Stimulated activated CD8-positive, alpha-beta memory T cell treated with anti-CD3 and anti-CD28 coated beads, Interleukin-4, amount 100 ng/mL, for 4 hours (primary cell): ENCODE data around the gene GARIN3.
A peak's percentile ranks its signal among the peaks of the same experiment; 100 is the strongest.
"Not testable (repeated sequence)": the region's sequence is repeated elsewhere in the genome, so short reads cannot be mapped to it uniquely, and the experiment has no call there.

Experiments used
- DNase-seq, 2 donors: peaks; one replicate each; pipeline ENCODE4 v3.0.0-alpha.2; 2020; ENCODE audit warnings: low read depth in 2 of 2, low spot score in 1 of 2

The GARIN3 gene

DNA sequence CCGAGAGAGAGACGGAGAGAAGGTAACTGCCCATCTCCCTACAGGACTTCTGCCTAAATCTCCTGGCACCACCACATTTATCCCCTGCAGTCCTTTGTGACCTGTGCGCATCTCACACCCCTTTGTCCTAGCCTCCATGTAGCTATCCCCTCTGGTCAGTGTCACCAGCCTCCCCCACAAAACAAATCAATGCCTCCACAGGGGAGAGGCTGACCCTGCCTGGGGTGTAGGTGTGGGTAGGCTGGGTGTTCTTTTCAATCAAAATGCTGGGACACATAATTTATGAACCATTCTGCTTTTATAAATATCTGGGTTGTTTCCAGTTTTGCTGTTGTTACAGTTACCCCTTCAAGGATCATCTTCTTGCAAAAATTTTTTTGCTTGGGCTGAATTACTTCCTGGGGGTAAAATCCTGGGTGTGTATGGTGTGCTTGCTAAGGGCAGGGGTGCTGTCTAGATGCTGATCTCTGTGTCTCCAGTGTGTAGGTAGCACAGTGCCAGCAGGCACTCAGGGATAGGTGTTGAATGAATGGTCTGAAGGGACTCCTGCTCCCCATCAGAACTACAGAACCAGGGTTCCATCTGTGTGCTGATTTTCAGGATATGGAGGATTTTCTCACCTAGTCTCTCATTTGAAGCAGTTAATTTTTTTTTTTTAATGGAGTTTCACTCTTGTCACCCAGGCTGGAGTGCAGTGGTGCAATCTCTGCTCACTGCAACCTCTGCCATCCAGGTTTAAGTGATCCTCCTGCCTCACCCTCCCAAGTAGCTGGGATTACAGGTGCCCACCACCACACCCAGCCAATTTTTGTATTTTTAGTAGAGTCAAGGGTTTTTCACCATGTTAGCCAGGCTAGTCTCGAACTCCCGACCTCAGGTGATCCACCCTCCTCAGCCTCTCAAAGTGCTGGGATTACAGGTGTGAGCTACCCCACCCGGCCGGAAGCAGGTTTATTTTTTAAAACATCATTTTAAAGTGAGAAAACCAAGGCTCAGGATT lies at the start of gene GARIN3:
Gene GARIN3 (minus strand): TSS at position 51 of the 1,000 bp plus-strand sequence. CDS start 96 bp downstream, outside the sequence.
- no peak for DNase-seq

DNA sequence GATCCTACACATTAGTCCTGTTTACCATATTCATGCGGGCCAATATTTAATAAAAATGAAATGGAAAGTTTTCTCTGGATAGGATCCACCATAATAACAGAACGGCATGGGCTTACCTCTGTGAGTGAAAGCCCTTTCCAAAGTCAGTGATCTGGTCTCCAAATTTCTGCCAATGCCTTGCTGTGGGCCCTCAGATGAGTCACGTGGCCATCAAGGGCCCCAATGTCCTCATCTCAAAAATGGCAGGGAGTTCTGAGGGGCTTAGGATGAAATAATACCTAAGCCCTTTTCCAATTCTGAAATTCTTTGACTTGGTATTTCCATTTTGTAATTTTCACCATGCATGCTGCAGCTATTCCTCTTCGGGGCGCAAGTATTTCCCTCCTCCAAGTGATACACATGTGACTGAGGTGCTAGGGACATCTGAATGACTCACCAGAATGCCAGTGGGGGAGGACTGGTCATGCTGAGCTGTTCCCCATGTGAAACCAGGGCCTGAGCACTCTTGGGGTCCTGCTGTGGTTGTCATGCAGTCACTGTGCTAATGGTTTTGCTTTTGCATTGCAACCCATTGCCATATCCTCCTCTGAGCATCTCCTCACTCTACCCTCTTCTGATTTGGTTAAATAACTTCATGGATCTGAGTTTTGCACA lies 49.6 kb upstream of the GARIN3 start:
- DNase-seq: no peak

DNA sequence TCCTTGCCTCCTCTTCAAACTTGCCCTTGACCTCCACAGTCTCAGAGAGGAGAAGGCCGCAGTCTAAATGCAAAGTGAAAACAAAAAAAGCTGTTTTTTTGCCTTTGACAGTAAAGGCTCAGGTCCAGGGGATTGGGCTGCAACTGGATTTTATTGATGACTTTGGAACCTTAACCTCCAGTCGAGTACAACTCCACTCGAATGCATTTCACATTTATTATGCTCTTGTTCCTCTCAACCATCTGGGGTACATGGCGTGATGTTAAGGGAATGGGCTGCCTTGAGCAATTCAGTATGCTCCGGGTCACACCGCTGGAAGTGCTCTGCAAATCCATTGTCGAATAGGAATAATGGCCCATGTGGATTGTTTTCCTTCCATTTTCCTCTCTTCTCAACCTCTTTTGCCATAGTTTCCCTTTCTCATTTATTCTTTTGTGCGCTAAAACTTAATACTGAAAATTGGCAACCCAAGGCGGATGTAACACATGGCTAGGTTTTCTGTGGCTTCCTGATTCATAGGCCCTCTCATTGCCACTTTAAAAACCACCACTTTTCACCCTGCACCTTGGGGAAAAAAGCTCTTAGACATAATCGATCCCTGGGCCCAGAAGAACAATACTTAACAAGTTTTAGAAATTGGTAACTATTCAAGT lies 48.9 kb upstream of the GARIN3 start:
- no peak for DNase-seq

DNA sequence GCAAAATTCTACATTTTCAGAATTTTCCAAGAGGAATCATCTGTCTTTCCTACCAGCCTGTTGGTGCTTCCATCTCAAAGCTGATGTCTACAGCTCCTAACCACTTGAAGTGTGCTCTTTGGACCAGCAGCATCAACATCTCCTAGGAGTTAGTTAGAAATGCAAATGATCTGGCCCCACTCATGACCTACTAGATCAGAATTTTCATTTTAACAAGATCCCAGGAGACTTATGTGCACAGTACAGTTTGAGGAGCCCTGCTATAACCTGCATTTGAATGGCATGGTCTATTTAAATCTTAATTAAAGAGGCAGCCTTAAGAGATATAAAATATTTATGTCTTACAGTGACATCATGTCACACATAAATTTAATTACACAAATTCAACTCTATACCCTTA lies 48.4 kb upstream of the GARIN3 start:
- no peak for DNase-seq

DNA sequence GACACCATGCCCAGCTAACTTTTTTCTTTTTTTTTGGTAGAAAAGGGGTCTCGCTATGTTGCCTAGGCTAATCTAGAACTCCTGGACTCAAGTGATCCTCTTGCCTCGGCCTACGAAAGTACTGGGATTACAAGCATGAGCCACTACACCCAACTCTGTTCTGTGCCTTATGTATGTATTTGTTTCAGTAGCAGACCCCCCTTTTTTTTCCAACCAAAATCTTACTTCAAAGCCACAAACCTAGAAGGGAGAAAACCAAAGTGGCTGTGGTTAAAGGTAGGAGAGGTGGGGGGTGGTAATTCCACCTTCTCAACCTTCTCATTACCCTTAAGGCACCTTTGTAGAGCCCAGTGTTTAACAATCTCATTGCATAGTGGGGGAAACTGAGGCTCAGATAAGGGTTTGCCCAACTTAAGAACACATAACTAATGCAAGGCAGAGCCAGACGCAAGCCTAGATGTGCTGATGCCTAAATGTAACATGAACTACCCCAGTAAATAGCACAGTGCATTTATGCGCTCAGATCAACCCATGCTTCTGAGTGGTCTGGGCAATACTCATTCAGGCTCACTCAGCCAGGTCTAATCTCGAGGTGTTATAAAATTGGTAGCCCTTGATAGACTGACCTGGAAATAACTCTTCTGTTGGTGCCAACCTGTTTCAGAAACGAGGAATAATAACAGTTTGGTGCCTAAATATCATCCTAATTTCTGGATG lies 47.6 kb upstream of the GARIN3 start:
- no peak for DNase-seq

DNA sequence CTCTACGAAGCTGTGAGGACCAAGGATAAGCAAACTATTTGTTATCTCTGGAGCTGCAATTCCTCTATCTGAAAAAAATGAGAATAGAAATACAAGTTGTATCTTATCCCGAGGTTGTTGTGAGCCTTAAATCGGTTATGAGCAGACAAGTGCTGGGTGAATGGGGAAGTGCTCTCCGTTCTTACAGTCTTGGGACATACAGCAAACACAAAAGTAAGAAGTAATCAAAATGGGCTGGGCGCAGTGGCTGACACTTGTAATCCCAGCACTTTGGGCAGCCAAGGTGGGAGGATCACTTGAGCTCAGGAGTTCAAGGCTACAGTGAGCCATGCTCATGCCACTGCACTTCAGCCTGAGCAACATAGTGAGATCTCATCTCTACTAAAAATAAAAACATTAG lies 46.2 kb upstream of the GARIN3 start:
- no peak for DNase-seq

DNA sequence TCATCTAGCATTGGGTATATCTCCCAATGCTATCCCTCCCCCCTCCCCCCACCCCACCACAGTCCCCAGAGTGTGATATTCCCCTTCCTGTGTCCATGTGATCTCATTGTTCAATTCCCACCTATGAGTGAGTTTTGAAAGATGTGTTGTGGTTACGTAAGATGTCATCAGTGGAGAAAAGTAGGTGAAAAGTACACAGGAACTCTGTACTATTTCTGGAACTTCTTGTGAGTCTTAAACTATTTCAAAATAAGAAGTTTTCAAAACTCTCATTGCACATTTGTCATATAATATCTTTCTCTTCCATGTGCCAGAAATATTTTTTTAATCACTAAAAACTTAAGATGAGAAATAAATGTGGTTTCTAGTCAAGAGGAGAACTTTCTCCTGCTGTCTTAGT lies 44.6 kb upstream of the GARIN3 start:
- not testable (repeated sequence) for DNase-seq

DNA sequence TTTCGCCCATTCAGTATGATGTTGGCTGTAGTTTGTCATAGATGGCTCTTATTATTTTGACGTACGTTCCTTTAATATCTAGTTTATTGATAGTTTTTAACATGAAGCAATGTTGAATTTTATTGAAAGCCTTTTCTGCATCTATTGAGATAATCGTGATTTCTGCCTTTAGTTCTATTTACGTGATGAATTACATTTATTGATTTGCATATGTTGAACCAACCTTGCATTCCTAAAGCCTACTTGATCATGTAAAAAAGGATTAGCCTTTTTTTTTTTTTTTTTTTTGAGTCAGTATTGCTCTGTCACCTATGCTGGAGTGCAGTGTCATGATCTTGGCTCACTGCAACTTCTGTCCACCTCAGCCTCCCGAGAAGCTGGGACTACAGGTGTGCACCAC lies 39.6 kb upstream of the GARIN3 start:
- DNase-seq: no peak

DNA sequence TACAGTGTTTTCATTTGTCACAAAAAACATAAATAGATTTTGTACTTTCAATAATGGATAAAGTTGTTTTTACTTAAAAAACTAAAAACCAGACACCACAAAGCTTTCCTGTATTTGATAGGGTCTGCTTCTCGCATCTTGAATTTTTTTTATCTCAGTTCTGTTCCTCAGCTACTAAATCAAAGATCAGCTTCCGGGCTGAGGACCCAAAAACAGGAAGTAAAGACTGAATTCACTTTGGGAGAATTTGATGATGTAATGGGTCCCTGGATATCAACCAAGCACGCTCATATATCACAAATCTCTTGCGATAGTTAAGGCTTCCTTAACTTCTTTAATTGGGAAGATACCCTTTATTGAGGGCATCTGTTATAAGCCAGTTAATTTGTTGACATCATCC lies 38.7 kb upstream of the GARIN3 start:
- DNase-seq: no peak

DNA sequence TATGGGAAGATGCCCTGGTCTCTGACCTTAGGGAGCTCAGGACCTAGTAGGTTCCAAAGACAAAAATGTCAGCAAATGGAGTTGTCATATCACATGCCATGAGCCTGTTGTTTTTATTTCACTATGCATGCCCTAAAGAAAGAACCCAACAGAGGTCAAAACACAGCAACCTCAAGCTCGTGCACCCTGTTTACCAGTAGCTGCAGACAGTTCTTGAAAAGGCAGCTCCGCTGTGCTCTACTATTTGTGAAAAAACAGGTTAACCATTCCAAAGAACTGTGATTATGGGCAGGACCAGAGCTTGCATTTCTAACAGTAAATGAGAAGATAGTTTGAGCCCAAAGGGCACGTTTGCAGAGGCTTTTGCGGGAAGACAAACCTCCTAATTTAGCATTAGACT lies 37.4 kb upstream of the GARIN3 start:
- DNase-seq: no peak

DNA sequence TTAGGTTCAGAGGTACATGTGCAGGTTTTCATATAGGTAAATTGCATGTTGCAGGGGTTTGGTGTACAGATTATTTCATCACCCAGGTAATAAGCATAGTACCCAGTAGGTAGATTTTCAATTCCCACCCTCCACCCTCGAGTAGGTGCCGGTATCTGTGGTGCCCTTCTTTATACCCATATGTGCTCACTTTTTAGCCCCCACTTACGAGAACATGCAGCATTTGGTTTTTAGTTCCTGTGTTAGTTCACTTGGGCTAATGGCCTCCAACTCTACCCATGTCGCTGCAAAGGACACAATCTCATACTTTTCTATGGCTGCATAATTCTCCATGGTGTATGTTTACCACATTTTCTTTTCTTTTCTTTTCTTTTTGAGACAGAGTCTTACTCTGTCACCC lies 35.8 kb upstream of the GARIN3 start:
- no peak for DNase-seq

DNA sequence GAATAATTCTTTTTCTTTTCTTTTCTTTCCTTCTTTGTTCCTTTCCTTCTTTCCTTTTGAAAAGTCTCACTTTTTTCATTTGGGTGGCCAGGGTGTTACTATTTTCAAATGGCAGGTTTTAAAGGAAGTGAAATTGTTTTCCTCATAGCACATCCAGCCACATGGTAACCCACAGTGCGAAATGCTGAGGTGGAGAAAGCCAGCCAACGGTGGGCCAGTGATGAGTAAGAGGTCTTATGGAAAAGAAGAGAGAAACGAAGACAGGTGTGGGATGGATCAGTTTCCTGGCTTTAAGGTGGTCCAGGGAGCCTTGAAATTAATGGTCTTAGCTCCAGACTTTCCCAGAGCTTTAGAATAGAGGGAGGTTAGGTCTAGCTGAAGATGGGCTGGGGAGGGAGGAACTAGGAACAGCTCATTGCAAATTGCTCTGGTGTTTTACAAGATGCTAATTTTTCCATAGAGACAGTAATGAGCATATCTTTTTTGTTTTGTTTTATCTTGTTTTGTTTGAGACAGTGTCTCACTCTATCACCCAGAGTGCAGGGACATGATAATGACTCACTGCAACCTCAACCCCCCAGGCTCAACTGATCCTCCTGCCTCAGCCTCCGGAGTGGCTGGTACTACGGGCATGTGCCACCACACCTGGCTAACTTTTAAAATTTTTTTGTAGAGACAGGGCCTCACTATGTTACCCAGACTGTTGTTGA lies 32.4 kb upstream of the GARIN3 start:
- DNase-seq: peak in 1 of 2 donors; percentile 39

DNA sequence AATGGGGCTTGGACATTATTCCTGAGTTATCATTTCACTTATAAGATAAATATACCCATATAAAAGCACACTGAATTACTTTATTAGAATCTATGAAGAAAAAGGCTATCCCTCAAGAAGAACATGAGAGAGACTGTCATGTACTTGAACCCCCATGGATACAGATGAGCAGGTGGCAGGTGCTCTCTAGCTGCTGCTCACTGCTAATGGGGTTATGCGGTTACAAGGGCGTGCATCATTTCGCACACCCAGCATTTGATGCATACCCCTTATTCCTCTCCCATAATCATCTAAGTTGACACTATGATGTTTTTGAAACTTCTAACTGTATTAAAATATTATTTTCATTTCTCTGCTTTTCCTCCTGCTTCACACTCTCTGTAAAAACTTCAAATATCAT lies 31.0 kb upstream of the GARIN3 start:
- DNase-seq: no peak

DNA sequence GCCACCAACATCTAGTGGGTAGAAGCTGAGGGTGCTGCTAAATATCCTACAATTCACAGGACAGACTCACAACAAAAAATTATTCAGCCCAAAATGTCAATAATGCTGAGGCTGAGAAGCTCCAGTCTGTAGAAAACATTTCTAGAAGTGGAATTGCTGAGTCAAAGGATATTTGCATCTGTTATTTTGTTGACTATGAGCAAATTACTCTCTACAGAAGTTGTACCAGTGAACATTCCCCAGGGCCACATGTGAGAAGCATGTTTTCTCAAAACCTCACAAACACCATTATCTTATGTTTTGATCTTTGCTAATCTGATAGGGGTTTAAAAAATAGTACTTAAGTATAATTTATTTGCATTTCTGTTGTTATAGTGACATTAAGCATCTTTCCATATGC lies 30.0 kb upstream of the GARIN3 start:
- no peak for DNase-seq

DNA sequence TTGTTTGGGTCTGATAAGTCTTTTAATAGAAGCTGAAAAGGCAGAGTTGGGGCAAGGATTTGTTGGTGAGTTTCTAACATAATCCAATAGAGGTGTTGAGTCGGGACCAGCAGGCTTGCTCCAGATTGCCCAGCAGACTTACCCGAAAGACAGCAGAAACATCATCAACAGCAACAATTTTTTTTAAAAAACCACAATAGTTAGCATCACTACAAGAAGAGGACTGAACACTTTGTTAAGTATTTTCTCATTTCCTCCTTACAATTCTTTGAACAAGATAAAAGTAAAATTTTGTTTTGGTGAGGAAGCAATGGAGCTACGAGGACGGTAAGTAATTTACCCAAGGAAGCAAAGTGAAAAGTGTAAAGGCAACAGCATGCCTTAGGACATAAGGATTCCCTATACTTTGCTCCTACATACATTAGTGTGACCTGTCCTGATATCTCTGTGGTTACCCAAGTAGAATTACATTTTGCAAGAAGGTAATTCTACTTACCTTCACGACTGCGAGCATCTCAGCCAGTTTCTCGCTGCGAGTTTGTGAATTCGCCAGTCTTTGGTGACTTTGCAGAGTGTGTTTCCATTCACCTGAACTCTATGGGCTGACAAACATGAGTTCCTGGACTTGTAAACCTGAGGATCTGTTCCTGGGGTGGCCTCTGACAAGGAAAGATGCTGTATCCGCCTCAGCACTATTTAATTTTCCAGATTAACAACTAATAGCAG lies 27.8 kb upstream of the GARIN3 start:
- DNase-seq: no peak

DNA sequence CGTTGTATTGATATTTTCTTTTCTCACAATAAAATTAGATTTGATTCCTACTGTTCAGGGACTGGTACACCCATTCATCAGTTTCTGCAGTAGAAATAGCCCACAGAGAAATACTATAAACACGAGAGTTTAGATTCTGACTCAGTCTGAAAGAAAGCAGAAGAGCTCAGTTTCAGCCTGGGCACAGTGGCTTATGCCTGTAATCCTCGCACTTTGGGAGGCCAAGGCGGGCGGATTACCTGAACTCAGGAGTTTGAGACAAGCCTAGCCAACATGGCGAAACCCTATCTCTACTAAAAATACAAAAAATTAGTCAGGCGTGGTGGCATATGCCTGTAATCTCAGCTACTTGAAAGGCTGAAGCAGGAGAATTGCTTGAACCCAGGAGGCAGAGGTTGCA lies 23.2 kb upstream of the GARIN3 start:
- DNase-seq: no peak

DNA sequence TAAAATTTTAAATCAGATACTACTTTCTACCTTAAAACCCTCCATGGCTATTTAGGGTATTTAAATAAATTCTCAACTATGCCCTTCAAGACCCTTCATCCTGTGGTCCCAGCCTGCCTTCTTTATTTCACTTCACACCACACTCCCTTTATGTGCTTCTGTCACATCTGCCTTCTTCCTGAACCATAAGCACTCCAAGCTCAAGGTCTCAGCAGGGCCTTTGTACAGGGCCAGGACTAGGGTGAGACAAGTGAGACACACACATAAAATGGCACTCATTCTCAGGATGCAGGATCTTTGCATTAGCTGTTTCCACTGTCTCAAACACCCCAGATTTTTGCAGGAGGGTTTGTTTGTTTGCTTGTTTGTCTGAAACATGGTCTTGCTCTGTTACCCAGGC lies 22.2 kb upstream of the GARIN3 start:
- no peak for DNase-seq

DNA sequence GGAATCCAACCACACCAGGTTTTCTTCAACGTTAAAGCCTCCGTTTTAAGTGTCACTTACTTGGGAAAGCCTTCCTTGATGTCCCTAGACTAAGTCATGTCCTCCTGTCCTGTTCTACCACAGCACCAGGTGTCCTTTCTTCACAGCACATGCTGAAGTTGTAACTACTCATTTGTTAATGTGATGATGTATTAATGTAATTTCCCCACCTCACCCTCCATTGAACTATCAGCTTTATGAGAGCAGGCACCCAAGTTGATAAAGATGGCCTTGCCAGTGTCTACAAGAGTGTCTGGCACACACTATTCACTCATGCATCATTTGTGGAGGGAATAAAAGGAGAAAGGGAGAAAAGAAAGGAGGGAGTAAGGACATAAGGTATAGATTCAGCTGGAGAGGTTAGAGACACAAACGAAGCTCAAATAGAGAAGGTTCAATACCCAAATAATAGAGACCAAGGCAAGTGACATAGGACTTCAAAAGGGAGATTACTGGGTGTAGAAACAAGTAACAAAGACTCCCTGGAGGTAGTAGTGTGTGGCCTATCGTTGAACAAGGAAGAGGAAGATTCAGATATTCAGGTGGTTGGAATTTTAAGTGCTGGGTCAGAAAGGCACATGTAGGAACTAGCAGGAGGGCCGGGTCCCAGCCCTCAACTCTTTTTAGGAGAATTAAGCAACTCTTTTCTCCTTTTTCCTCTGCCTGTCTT lies 21.1 kb upstream of the GARIN3 start:
- DNase-seq: no peak

DNA sequence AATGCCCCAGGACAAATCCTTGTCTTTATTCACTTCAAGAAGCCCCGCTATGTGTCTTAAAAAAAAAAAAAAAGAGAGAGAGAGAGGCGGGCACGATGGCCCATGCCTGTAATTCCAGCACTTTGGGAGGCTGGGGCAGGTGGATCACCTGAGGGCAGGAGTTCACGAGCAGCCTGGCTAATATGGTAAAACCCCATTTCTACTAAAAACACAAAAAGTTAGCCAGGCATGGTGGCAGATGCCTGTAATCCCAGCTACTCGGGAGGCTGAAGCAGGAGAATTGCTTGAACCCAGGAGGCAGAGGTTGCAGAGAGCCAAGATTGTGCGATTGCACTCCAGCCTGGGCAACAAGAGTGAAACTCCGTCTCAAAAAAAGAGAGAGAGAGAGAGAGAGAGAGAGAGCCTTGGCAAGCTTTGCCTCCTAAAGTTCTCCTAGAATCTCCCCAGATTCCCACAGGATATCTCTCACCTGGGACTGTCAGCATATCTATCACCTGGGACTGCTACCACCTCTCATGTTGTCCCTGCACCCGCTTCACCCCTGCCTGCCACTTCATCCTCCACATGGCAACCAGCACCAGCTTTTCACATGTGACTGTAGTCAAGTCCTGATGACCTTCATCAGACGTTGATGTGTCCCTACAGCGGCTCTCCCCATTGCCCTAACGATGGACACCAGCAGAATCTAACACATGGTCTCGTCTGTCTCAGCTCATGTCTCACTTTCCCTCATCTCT lies 20.4 kb upstream of the GARIN3 start:
- no peak for DNase-seq
